Mucosa of descending colon (tissue), 3 donors: Measurements from ENCODE around the gene CASP4. TPM values are rescaled to one million over a fixed set of nuclear protein-coding genes. Genes with fewer than 3 reads are reported as not detected.
"Not testable (repeated sequence)": the region's sequence is repeated elsewhere in the genome, so short reads cannot be mapped to it uniquely, and the experiment has no call there.

ENCODE experiments used
- ATAC-seq: fragments of 200-7000 bp; cut with Tn5 transposase; one replicate; pipeline ENCODE4 v1.9.1; 2020; ENCODE audit warnings: mild to moderate bottlenecking, moderate library complexity
- DNase-seq, 3 donors: peaks; one replicate each; pipeline ENCODE4 v3.0.0-alpha.2; 2020
- H3K36me3 ChIP-seq: fragments of 200-600 bp; one replicate; pipeline ENCODE4 v1.8.0; 2021; ENCODE audit warnings: low read depth, mild to moderate bottlenecking
- H3K4me1 ChIP-seq: fragments of 200-600 bp; one replicate; pipeline ENCODE4 v1.8.0; 2021; ENCODE audit warnings: low read depth, mild to moderate bottlenecking
- H3K4me3 ChIP-seq: fragments of 200-600 bp; one replicate; pipeline ENCODE4 v1.8.0; 2021; ENCODE audit warnings: mild to moderate bottlenecking
- H3K9me3 ChIP-seq: fragments of 200-600 bp; one replicate; pipeline ENCODE4 v1.8.0; 2021; ENCODE audit warnings: mild to moderate bottlenecking
- CTCF ChIP-seq: fragments of 200-600 bp; IDR thresholded peaks from one replicate; pipeline ENCODE4 v1.8.0; 2022; ENCODE audit warnings: antibody characterized with exemption, mild to moderate bottlenecking
- intact Hi-C, 2 donors: fragments of 100-400 bp; cut with DNase I in 1 of 2; cut with micrococcal nuclease in 1 of 2; formaldehyde crosslinking; loops; one replicate each; pipeline versions ENCODE4 v1.11.0 to v1.11.1; 2022; cut with DNase I, micrococcal nuclease
- total RNA-seq, 3 donors: library from RNA; stranded (reverse); fragmentation: NEBNext Ultra II Directional in 2 of 3; extraction: Animal tissue kit (Norgen Biotek cat#: 25700) in 2 of 3; gene quantifications; one replicate each; pipeline versions ENCODE4 v1.2.1 to v1.2.4, GENCODE V29; 2021 to 2023
- donor health status: DM: no; HTN: no; CAD: no; lungs with moderate emphysema.
- donor health status: DM: no; HTN: no; CAD: no.
- donor health status: DM: no; HTN: yes; CAD: no.

Gene CASP4
- total RNA-seq, 3 donors from 2014 or later: 23.4 to 27.5 (median 23.9) TPM

GRCh38 chr11:104957280-104957679 is 11.1 kb downstream of the CASP4 start:
- no peak for DNase-seq
- no peaks in the 10 kb centered on the region for H3K36me3 ChIP-seq
- H3K4me3 ChIP-seq: no peak overlapping the region
- TF ChIP-seq CTCF: no peak
- no peak for ATAC-seq
- H3K4me1 ChIP-seq: no peaks in the 10 kb centered on the region
- intact Hi-C loops: no loop called here
- no peaks in the 10 kb centered on the region for H3K9me3 ChIP-seq

DNA sequence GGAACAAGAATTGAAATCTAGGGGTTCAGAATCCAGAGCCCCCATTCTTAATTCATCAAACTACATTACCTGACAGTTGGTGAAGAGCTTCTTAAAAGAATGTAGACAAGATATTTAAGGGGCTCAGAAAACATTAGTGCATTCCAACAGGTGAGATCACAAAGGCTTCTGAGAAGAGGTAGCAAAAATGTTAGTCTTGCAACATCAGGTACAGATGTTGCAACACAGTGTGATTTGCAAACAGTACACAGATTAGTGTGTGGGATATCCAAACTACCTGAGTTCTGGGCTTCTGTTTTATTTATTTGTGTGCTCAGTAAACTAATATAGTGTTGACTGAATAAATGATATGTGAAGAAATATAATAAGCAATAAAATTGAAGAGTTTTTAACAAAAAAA is 11.8 kb downstream of the CASP4 start:
- ATAC-seq (peak; percentile 38), DNase-seq (no peak)
- Histone ChIP-seq H3K9me3 (no peaks in the 10 kb centered on the region), H3K4me1 (no peaks in the 10 kb centered on the region), H3K36me3 (no peaks in the 10 kb centered on the region), H3K4me3 (no peak overlapping the region)
- TF ChIP-seq CTCF: no peak
- intact Hi-C loops: no loop called here

DNA sequence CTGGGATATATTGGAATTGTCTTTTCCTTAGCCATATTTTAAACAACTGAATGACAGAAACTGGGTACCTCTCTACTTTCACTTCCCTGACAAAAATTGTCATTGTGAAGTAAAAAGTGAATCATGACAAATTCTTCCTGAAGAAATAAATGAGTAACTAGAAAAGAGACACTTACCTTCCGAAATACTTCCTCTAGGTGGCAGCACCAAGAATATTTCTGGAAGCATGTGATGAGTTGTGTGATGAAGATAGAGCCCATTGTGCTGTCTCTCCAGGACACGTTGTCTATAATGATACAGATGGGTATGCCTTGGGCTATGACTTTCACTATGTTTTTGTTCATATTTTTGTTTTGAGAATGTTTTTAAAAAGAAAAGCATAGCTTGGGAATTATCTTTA is 21.5 kb downstream of the CASP4 start:
- Histone ChIP-seq H3K9me3 (no peaks in the 10 kb centered on the region), H3K4me1 (no peaks in the 10 kb centered on the region), H3K4me3 (no peak overlapping the region), H3K36me3 (no peaks in the 10 kb centered on the region)
- ATAC-seq: peak; percentile 84
- peak in 1 of 3 donors; percentile 74 for DNase-seq
- TF ChIP-seq CTCF: peak; percentile 31
- intact Hi-C loops: no loop called here

- TF ChIP-seq CTCF: no peak
- intact Hi-C loops: no loop called here
- ATAC-seq: no peak
- H3K9me3 ChIP-seq: no peaks in the 10 kb centered on the region
- DNase-seq: no peak
- H3K4me3 ChIP-seq: no peak overlapping the region
- H3K36me3 ChIP-seq: no peaks in the 10 kb centered on the region
- H3K4me1 ChIP-seq: no peaks in the 10 kb centered on the region
Measured at GRCh38 chr11:104944076-104944475, 24.3 kb downstream of the CASP4 start.

- intact Hi-C loops: no loop called here
- H3K36me3 ChIP-seq: no peaks in the 10 kb centered on the region
- no peaks in the 10 kb centered on the region for H3K9me3 ChIP-seq
- no peak for ATAC-seq
- no peak for TF ChIP-seq CTCF
- H3K4me3 ChIP-seq: no peak overlapping the region
- no peaks in the 10 kb centered on the region for H3K4me1 ChIP-seq
- no peak for DNase-seq
Measured at GRCh38 chr11:104943561-104943960, 24.8 kb downstream of the CASP4 start.

- Histone ChIP-seq H3K4me3 (no peak overlapping the region), H3K36me3 (no peaks in the 10 kb centered on the region), H3K9me3 (no peaks in the 10 kb centered on the region), H3K4me1 (no peaks in the 10 kb centered on the region)
- TF ChIP-seq CTCF: no peak
- ATAC-seq: peak; percentile 56
- intact Hi-C loops: no loop called here
- no peak for DNase-seq
Measured at GRCh38 chr11:104934594-104934993, 33.8 kb downstream of the CASP4 start.

- intact Hi-C loops, DNase-seq, H3K9me3 ChIP-seq, ATAC-seq, H3K4me3 ChIP-seq, H3K4me1 ChIP-seq, H3K36me3 ChIP-seq: not testable (repeated sequence)
Measured at GRCh38 chr11:104934073-104934472, 34.3 kb downstream of the CASP4 start.
